Mesothelial cell of epicardium (in vitro differentiated cells): ENCODE results near the gene ASMTL. TPM values are rescaled to one million over a fixed set of nuclear protein-coding genes. Genes with fewer than 3 reads are reported as not detected.
"Not testable (repeated sequence)": the region's sequence is repeated elsewhere in the genome, so short reads cannot be mapped to it uniquely, and the experiment has no call there.

ENCODE experiments used
- DNase-seq, 2 experiments: peaks; one replicate each; pipeline ENCODE4 v3.0.0; 2021; ENCODE audit warnings: low spot score in 2 of 2; ENCODE audit not compliant: unreplicated experiment in 2 of 2
- H3K27ac Mint-ChIP-seq: 2 replicates; pipeline ENCODE4 v1.8.0; 2021; ENCODE audit warnings: mixed read lengths
- H3K27me3 Mint-ChIP-seq: 2 replicates; pipeline ENCODE4 v1.8.0; 2021; ENCODE audit warnings: low read depth, mixed read lengths
- H3K36me3 Mint-ChIP-seq: 2 replicates; pipeline ENCODE4 v1.8.0; 2021; ENCODE audit warnings: mixed read lengths
- H3K4me1 Mint-ChIP-seq: 2 replicates; pipeline ENCODE4 v1.8.0; 2021; ENCODE audit warnings: mixed read lengths
- H3K4me3 Mint-ChIP-seq: 2 replicates; pipeline ENCODE4 v1.8.0; 2021; ENCODE audit warnings: mild to moderate bottlenecking, moderate library complexity, mixed read lengths
- H3K9me3 Mint-ChIP-seq: 2 replicates; pipeline ENCODE4 v1.8.0; 2021; ENCODE audit warnings: mixed read lengths
- CTCF ChIP-seq: fragments of 200-600 bp; sonication (generic); IDR thresholded peaks from one replicate; pipeline ENCODE4 v1.5.0; 2021; ENCODE audit warnings: antibody characterized with exemption; ENCODE audit not compliant: unreplicated experiment
- total RNA-seq: library from RNA; stranded (reverse); gene quantifications from 3 replicates; pipeline ENCODE4 v1.2.1, GENCODE V29; 2021

The ASMTL gene
- total RNA-seq, 1 donor from 2014 or later: 31.9 TPM

- no peaks in the 10 kb centered on the region for H3K9me3 Mint-ChIP-seq
- H3K4me1 Mint-ChIP-seq: no peaks in the 10 kb centered on the region
- DNase-seq: no peak
- H3K4me3 Mint-ChIP-seq: no peak overlapping the region
- H3K27me3 Mint-ChIP-seq: no peaks in the 10 kb centered on the region
- no peak overlapping the region for H3K27ac Mint-ChIP-seq
- peaks cover 20% of the 10 kb centered on the region for H3K36me3 Mint-ChIP-seq
- TF ChIP-seq CTCF: no peak
Observed at GRCh38 chrX:1380672-1381233, 72.0 kb downstream of the ASMTL start.

GRCh38 chrX:1378306-1378759 lies 74.4 kb downstream of the ASMTL start:
- DNase-seq: no peak
- no peak overlapping the region for H3K27ac Mint-ChIP-seq

GRCh38 chrX:1368385-1368698 lies 84.4 kb downstream of the ASMTL start:
- no peaks in the 10 kb centered on the region for H3K27me3 Mint-ChIP-seq
- H3K9me3 Mint-ChIP-seq: no peaks in the 10 kb centered on the region
- no peak for DNase-seq
- H3K4me1 Mint-ChIP-seq: no peaks in the 10 kb centered on the region
- no peak for TF ChIP-seq CTCF
- peaks cover 3% of the 10 kb centered on the region for H3K36me3 Mint-ChIP-seq
- no peak overlapping the region for H3K27ac Mint-ChIP-seq
- no peak overlapping the region for H3K4me3 Mint-ChIP-seq

More at GRCh38 chrX:1378306-1378759, 74.4 kb downstream of the ASMTL start:
- Mint-ChIP-seq H3K27me3 (no peaks in the 10 kb centered on the region), H3K36me3 (peaks cover under 1% of the 10 kb centered on the region), H3K4me3 (no peak overlapping the region), H3K4me1 (no peaks in the 10 kb centered on the region), H3K9me3 (no peaks in the 10 kb centered on the region)
- no peak for TF ChIP-seq CTCF

- not testable (repeated sequence) for H3K27ac Mint-ChIP-seq, H3K4me3 Mint-ChIP-seq, DNase-seq, H3K4me1 Mint-ChIP-seq, H3K36me3 Mint-ChIP-seq, H3K27me3 Mint-ChIP-seq, H3K9me3 Mint-ChIP-seq
Observed at GRCh38 chrX:1366363-1366762, 86.3 kb downstream of the ASMTL start.

- no peaks in the 10 kb centered on the region for H3K9me3 Mint-ChIP-seq
- no peak for DNase-seq
- H3K27ac Mint-ChIP-seq: no peak overlapping the region
- H3K4me3 Mint-ChIP-seq: no peak overlapping the region
- TF ChIP-seq CTCF: no peak
- no peaks in the 10 kb centered on the region for H3K4me1 Mint-ChIP-seq
- peaks cover 21% of the 10 kb centered on the region for H3K36me3 Mint-ChIP-seq
- H3K27me3 Mint-ChIP-seq: no peaks in the 10 kb centered on the region
Observed at GRCh38 chrX:1361910-1362309, 90.8 kb downstream of the ASMTL start.

GRCh38 chrX:1361275-1361674 lies 91.4 kb downstream of the ASMTL start:
- Mint-ChIP-seq H3K4me1 (no peaks in the 10 kb centered on the region), H3K27ac (no peak overlapping the region), H3K9me3 (no peaks in the 10 kb centered on the region), H3K36me3 (peaks cover 21% of the 10 kb centered on the region), H3K27me3 (no peaks in the 10 kb centered on the region), H3K4me3 (no peak overlapping the region)
- no peak for TF ChIP-seq CTCF
- DNase-seq: no peak
